Activated effector memory CD4-positive, alpha-beta T cell treated with Interleukin-2 at 50 U/mL for 16 hours (primary cell): ENCODE data around the gene DLEC1.
"Not testable (repeated sequence)": the region's sequence is repeated elsewhere in the genome, so short reads cannot be mapped to it uniquely, and the experiment has no call there.

Source experiments
- DNase-seq: peaks from one replicate; pipeline ENCODE4 v3.0.0-alpha.2; 2020

Gene DLEC1

DNA sequence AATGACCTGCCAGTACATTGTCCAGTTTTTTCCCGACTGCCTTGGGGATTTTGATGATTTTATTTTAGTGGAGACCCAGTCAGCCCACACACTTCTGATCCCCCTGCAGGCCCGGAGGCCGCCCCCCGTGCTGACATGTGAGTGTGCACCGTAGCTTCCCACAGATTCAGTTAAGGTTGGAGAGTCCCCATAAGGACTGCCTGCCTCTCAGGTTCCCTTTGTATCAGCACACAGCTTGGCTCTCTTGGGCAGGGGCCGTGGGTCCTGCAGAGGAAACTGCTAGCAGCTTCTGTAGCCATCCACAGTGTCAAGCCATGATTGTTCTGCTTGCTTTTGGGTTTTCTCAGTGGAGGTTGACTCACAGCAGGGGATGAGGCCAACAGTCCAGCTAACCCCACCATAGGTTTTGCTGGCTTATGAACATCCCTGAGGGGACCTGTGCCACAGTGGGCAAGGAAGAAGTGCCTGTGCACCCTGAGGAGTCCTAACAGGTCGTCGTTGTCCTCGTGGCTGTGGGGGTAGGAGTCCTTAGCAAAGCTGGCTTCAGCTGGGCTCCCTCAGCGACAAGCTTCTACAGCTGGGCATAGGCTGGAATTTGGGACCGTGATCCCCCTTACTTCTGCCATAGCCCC is 46.4 kb downstream of the DLEC1 start:
- no peak for DNase-seq

DNA sequence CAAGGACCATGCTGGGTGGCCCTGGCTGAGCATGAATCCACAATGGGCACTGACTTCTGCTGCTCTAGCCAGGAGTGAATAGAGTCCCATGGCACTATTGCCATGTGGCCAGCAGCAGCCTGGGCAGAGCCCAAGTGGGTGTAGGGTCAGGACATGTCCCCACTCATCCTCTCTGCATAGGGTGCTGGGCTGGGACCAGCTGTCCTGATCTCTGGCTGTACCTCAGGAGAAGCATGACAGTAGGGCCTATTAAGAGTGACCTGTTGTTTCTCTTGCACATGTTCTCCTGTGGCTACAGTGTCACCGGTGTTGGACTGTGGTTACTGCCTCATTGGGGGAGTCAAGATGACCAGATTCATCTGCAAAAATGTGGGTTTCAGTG is 46.9 kb downstream of the DLEC1 start:
- no peak for DNase-seq

DNA sequence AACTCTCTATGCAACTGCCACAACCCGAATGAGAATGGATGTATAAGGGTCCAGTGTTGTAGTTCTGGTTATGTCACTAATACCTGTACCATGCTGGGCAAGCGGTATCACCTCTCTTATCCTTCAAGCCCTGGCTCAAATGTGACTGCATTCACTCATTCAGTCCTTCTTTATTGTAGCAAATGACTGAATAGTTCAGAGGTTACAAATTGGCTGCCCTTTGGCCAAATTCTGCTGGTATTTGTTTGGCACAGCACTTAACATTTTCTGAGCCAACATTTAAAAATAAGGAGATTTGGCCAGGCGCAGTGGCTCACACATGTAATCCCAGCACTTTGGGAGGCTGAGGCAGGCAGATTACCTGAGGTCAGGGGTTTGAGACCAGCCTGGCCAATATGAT is 47.5 kb downstream of the DLEC1 start:
- no peak for DNase-seq

DNA sequence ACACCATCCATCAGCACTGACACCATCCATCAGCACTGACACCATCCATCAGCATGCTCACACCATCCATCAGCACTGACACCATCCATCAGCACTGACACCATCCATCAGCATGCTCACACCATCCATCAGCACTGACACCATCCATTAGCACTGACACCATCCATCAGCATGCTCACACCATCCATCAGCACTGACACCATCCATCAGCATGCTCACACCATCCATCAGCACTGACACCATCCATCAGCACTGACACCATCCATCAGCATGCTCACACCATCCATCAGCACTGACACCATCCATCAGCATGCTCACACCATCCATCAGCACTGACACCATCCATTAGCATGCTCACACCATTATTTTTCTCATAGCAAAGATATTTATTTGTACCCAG is 48.3 kb downstream of the DLEC1 start:
- DNase-seq, result not testable (repeated sequence)

DNA sequence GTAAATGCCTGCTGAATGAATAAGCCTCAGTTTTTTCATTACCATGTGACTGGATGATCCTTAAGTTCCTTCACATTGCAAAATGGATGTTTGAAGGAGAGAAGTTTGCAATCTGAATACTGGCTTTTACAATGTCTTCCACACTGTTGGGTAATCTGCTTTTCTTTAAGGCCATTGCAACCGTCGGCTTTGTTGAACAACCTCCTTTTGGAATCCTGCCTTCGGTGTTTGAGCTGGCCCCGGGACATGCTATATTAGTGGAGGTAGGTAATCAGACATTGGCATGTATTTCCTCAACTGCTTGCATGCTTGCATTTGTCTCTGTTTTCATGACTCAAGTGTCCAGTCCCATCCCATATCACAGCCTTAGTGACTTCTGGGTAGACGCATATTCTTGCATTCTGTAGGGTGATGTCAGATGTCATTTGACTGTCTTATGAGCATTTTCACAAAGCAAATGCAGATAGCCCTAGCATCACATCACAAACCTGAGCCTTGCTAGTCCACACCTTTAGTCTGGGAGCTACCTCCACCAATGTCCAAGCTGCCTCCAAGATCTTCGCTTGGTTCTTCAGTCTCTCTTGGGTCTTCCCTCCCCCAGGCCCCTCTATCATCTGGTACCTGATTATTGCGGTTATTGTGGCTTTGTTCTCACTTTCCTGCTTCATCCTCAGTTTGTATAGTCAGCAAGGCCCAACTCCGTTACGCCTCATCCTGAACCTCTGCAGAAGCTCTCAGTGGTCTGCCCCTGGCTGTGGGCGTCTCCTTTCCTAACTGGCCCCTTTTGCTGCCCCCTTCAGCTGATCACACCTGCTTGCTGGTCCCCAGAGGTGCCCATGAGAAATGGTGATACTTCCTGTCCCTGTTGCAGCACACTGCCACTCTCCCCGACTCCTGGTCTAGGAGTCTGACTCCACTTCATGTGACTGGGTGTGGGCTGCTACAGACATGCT is 49.4 kb downstream of the DLEC1 start:
- DNase-seq, result no peak

DNA sequence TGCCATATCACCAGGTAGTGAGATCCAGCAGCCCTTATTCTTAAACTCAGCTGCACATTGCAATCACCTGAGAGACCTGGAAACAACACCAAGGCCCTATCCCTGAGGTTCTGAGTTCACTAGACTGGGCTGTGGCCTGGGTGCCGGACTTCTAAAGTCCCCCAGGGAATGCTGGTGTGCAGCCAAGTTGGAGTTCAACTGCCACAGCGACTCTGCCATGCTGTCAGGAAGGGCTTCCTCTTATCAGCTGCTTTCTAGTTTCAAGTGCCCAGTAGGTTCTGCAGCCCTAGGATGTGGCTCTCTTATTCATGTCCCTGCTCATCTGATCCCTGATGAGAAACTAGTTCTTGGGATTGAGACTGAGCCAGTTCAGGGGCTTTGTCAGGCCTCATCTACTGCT is 50.2 kb downstream of the DLEC1 start:
- DNase-seq, result no peak

DNA sequence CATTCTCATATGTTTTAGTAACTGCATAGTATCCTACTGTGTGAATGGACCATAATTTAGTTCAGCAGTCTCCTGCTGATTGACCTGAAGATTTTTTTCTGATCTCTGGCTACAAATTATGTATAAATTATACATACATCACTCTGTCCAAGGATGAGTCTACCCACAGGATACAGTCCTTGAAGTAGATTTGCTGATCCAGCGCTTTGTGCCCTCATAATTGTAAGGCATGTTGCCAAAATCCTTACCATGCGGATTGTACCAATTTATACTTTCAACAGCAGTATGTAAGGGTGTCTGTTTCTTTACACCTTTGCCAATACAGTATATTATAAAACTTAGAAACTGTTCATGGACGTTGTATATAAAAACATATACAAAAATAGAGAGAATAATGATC is 51.4 kb downstream of the DLEC1 start:
- DNase-seq, result no peak

DNA sequence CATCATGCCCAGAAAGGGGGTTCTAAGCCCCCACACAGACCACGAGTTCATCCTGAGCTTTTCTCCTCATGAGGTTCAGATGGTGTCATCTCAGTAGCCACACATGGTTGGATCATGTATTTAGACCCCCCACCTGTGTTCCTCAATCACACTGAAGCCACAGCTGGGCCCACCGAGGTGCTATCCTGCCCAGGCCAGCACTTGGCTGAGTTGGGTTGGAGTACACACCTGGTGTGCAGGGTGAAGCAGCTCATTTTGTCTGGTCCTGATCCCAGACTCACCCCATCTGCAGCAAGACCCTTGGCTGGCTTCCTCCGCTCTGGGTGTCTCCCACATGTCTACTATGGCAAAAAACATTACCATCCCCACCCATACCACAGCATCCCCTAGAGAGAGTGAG is 56.0 kb downstream of the DLEC1 start:
- no peak for DNase-seq

DNA sequence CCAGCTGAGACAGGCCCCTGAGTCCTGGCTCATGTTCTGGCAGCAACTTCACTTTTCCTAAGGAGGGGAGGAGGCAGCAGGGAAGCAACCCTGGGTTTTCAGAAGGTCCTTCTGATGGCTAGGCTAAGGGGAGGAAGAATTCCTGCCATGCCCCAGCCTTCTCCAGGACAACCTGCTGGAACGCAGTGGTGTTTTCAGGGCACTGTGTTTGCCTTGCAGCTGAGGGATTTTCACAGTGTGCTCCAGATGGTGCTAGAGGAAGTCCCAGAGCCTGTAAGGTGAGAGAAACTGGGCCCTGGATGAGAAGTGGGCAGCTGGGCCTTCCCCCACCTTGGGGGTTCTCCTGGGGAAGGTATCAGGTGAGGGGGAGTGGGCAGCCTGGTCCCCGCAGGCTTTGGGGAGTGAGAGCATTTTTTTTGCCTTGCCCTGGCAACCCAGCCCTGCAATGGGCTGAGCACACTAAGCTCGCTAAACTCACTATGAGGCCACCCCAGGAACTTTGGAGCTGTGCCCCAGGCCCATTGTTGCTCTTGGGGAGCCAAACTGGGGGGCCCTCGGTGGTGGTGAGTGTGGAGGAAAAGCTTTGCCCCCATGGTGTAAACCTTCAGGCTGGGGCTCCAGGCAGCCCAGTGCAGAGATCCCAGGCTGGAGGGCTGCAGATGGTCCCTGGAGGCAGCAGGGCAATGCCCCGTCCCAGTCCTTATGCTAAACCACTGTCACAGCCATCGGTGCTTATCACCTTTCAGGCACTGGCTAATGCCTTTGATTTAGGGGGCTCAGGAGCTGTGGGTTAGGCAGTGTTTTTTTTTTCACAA is 56.9 kb downstream of the DLEC1 start:
- DNase-seq, result no peak

DNA sequence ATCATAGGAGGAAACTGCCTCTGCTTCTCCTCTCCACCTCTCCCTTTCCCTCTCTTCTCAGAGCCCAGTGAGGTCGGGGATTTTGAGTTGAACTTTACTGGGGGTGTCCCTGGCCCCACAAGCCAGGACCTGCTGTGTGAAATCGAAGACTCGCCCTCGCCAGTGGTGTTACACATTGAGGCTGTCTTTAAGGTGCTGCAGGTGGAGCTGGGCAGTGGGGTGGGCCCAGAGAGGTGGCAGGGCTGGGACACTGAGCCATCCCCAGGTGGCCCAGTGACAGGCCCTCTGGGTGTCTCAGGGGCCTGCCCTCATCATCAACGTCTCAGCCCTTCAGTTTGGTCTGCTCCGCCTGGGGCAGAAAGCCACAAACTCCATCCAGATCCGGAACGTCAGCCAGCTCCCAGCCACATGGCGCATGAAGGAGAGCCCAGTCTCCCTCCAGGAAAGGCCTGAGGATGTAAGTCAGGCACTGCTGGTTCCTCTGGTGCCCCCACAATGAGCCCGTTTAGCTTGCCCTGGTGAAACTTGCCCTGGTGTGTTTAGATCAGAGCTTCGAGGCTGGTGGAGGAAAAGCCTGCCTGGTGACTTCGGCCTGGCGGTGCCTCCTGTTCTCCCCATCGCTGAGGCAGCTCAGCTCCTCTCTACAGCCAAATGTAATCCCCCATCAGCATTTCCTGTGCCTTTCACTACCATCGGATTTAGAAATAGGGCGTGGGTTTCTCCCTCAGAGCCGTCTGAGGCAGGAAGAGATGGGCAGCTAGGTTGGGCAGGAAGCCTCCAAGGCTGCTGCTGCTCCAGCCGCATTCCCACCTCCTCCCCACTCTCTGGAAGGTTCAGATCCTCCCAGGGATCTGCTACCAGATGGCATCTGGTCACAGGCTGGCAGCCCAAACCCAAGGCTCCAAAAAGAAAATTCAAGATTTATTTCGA is 58.7 kb downstream of the DLEC1 start:
- no peak for DNase-seq

DNA sequence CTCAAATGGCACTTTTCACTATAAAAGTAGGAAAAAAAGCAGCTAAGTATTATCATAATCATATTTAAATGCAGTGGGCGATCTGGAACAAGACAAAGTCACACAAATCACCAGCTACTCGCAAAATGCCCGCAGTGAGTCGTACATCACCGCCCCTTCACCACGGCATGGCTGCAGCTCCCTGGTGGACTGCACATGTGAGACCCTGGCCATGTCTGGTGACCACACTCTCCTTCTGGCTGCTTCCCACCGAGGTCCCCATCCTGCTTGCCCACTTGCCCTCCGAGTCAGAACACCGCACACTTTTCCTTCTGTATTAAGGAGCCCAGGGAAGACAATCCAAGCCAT is 59.3 kb downstream of the DLEC1 start:
- no peak for DNase-seq

DNA sequence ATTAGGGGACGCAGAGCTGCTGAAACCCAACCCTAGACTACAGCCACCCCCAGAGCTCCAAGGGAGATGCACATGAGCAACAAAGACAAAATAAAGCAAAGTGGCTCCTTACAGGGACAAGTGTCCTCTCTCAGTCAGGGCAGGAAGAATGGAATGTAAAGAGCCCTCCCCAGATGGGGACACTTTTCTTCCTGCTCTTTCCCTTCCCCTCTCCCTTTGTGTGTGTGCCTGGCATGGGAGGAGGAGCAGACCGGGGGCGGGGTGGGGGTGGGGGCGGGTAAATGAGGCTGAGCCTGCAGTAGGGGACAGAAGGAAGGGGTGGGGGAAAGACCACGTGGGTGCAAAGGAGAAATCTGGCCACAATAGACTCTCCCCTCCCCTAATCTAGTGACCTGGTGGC is 60.5 kb downstream of the DLEC1 start:
- no peak for DNase-seq

DNA sequence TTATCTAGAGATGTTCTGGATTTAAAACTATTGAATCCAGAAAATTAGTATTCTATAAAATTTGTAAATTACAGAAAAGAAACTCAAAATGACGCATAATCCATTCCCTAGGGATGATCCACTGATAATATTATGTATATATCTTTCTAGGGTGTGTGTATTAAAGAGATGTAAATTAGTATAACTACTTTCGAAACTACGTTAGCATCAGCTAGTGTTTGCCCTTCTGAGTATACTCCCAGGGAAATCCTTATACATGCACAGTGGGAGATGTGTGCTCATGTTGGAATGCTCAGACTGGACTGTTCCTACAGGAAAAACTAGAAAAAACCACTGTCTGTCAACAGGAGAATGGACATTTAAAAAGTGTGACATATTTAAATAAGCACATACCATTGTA is 61.5 kb downstream of the DLEC1 start:
- DNase-seq, result no peak

DNA sequence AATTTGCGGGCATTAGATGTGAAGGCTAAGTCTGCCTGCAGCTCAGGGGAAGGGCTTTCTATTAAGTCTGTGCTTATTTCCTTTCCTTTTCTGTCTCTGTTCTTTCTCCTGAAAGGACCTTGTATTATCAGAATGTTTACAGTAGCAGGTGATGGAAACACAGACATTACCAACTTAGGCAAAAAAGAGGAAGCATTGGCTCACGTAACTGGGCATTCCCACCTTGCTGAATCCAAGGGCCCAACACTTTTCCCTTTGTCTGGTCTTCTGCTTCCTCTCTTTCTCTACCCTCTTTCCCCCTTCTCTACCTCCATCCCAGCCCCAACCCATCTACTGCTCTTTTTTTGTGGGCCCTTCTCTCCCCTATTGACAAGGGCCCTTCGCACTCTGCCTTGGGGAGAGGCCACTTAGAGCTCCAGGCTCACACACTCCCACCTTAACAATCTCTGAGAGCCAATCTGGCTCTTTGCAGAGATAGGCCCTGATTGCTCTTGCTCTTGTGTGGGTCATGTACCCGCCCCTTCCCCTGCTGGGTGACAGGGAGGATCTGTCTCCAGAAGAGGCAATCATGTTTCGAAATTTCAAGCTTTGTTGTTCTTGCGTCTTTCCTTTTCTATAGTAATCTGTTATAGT is 62.9 kb downstream of the DLEC1 start:
- DNase-seq, result no peak

DNA sequence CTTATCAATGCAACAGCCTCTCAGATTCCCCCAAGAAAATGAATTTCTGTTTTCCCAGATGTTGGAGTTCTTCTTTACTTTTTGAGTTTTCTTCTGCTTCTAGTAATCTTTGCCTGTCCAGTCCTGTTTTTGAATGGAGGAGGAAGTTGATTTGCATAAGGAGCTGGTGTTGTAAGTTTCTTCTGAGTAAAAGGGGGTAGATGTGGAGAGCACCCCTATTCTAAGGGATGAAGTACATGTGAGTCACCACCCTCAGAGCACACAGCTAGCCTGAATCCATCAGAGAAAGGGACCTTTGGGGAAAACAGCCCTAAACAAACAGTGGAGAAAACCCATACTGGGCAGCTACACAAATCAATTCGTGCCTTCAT is 63.4 kb downstream of the DLEC1 start:
- no peak for DNase-seq

DNA sequence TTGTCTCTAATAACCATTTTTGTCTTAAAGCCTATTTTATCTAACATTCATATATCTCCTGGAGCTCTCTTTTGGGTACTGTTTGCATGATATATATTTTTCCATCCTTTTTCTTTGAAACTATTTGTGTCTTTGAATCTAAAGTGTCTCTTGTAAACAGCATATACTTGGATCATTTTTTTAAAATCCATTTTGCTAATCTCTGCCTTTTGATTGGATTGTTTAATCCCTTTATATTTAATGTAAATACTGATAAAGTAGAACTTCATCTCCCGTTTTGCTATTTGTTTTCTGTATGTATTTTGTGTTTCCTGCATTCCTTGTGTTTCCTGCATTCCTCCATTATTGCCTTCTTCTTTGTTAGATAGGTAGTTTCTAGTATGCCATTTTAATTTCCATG is 66.5 kb downstream of the DLEC1 start:
- no peak for DNase-seq

DNA sequence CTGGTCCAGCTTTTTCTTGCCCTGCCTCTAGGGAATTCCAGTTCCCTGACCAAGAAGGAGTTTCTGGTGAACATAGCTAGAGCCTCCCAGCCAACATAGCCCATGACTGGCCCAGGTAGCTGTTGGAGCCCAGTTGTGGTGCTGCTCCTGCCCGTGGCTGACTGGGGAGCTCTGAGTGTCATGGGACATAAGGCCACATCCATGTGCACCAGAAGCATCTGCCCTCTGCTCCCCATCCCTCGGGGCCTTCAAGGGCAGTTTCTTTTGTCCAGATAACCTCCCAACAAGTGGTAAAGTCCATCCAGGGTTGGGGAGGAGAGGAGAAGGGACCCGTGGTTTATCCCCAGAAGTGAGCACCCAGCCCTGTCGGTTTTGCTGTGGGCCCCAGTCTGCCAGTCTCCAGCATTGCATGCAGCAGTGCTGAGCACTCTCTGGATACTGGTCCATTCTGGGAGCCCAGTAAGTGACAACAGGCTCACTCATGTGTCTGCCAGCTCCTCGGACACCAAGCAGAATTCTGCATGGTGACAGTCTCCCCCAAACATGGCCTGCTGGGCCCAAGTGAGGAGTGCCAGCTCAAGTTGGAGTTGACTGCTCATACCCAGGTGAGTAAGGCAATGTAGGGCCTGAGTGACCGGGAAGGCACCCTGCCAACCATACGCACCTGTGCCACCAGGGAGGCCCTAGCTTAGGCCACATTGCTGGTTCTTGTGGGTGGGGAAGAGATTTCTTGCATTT is 69.1 kb downstream of the DLEC1 start:
- no peak for DNase-seq

DNA sequence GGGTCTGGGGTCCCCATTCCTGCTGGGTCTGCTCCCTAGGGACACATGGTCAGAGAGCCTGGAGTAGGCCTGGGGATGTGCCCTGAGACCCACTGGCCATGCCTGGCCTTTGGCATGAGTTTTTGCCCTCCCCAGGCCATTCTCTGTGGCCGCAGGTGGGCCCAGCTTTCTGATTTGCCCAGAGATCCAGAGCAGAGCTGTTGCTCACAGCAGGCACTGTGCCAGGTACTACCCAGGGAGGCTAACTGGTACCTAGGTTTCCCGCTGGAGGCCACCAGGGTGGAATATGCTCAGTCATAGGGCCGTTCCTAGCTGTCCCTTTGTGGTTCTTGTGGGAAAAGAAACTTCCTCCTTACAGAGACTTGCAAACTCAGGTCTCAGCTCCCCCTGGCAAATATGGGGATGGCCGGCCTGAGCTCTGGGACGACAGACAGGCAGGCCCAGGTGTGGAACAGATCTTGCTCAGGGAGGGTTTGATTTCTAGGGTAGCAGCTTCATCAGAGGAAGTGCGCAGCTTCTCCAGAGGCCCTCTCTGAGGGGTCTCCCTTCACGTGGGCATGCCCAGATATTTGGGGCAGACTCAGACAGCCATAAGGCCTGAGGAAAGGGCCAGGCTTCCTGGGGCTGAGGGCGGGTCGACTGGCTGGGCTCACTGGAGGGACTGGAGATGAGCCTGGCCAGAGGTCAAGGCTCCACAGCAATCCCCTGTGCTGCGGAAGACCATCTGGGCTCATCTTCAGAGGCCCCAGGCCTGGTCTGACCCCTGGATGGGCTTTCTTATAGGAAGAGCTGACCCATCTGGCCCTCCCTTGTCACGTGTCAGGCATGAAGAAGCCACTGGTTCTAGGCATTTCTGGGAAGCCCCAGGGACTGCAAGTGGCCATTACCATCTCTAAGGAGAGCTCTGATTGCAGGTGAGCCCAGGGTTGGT is 69.9 kb downstream of the DLEC1 start:
- DNase-seq, result no peak

DNA sequence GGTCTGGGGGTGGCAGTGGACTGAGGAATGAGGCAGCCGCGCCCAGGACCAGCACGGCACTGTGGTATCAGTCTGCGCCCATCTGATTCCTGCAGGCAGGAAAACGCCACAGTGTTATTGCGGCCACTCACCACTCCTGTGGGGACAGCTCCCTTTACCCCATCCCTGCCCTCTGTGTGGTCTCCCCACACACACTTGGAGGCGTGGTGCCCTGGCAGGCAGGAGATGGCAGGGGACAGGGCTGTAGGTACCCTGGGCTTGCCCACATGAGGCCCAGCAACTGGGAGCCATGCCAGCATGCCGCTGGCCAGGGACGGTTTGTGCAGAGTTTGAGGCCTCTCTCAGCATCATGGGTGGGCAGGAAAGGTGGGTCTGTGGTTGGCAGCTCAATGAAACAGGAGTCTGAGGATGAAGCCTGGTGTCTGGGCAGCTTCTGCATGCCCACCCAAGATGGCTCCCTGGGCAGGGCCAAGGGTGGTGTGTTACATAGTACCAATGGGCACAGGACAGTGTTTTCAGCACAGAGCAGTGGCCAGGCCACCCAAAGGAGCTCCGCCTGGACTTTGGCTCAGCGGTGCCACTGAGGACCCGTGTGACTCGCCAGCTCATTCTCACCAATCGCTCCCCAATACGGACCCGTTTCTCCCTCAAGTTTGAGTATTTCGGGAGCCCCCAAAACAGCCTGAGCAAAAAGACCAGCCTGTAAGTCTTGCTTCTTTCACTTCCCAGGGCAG is 70.7 kb downstream of the DLEC1 start:
- no peak for DNase-seq
